Posterior cingulate gyrus (tissue), 11 donors: Measurements from ENCODE around the gene GABRD.
A peak's percentile ranks its signal among the peaks of the same experiment; 100 is the strongest.

Experiments used
- DNase-seq, 10 donors: peaks; one replicate each; pipeline versions ENCODE4 v3.0.0 to v3.0.0-alpha.2; 2020 to 2021; ENCODE audit warnings: mixed read lengths in 3 of 10
- intact Hi-C: fragments of 100-400 bp; cut with DNase I; formaldehyde crosslinking; loops from one replicate; pipeline ENCODE4 v1.15.1; 2023

The GABRD gene

DNA sequence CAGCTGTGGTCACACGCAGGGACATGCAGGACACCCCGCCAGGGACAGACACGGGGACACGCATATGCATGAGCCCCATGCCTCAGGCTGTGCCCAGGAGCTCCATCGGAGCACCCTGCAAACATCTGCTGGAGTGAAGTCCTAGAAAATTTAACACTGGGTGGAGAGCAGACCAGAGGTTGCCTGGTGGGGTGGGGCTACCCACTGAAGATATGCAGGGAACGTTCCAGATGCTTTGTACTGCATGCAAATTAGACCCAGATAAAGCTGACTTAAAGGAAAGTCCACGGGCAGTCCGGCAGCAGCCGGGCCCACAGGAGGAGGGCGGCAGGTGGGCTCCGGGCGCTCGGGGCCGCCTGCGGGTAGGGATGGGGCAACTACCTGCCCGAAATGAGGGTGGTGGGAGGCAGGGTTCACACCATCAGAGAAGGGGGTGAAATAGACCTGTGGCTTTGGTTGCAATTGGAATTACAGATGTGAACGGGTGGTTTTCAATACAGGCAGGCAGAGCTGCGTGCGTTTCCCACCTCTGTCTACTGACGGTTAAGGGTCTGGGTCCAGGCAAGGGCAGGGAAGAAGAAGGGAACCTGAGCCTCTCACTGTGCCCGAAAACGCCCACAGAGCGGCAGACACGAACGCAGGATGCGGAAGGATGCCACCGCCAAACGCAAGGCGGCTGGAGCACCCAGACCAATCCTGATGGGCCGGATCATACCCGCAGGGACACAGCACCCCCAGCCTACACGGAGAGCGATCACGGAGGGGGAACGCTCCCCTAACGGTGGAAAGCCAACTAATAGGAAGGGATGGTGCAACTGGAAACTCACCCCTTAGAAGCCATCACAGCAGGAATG lies 36.5 kb upstream of the GABRD start:
- intact Hi-C loops, result no loop called here
- peak in 4 of 10 donors; percentile 35 to 91 (median 70) for DNase-seq

DNA sequence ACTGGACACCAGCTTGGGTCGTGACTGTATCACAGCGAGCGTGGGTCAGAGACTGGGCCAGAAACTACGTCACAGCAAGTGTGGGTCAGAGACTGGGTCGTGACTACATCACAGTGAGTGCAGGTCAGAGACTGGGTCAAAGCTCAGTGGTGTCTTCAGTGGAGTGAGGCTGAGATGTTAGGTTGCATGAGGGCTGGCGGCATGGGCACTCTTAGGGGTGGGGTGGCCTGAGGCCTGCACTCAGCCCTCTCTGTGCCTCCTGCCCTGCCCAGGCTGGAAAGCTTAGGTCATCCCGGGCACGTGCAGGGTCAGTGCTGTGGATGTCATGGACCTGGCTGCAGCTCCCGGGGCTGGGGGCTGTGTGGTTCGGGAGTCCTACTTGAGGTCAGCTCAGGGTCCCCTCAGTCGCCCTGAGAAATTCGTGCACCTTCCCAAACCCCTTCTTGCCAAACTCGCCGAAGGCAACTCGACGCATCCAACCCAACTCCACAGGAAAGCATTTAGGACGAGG lies 34.5 kb upstream of the GABRD start:
- intact Hi-C loops, result no loop called here

DNA sequence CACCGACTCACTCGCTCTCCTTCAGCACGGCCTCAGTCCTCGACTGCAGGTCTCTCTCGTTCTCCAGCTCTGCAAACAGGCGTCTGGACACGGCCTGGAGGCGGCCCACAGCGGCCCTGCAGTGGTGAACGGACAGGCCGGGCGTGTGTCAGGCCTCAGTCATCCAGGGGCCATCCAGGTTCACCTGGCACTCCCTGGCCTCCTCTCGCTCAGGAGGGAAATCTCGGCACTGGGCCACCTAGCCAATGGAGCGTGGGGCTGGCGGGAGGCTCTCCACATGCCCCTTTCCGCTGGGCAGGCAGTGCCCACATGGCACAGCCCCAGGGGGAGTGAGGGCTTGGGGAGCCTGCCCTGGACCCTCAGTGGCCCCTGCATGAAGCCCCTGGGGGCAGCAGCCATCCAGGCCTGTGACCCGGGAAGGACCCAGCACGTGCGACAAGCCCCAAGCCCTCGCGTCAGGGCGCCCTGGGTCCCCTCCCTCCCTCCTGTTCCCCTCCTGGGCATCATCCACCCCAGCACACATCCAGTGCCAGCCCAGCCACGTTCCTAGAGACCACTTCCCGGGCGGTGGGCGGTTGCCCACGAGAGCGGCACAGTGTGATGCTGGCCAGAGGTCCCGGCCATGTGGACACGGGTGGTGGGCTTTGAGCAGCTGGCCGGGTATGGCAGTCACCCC lies 33.6 kb upstream of the GABRD start:
- DNase-seq, result no peak

More for the DNA sequence above, 34.5 kb upstream of the GABRD start:
- DNase-seq, result no peak

DNA sequence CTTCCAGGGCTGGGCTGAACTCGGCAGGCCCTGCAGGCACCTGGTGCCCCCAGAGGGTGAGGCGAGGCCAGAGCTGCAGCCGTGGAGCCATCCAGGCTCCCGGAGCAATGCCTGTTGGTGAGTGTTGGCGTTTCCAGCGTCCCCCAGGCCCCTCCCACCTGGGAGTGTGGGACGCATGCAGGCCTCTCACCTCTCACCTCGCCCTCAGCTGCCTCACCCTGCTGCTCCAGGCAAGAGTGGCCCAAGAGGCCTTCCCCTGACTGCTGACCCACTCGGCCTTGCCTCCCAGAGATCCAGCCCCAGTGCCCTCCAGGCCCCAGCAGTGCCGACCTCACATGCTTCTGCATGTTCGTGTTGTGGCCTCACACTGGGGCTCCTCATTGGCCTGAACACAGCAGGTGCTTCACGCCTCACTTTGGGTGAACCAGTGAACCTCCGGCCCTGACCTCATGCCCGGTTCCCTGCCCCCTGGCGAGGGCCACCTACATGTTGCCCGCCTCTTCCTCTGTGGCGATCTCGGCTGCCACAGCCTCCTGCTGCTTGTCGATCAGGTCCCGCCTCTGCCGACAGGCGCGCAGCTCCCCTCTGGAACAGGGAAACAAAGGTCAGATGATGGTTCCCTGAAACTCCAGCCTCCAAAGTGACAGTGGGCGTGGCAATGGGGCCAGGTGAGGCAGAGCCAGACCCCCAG lies 32.5 kb upstream of the GABRD start:
- no peak for DNase-seq
- intact Hi-C loops, result no loop called here

More for the DNA sequence above, 33.6 kb upstream of the GABRD start:
- intact Hi-C loops, result no loop called here

DNA sequence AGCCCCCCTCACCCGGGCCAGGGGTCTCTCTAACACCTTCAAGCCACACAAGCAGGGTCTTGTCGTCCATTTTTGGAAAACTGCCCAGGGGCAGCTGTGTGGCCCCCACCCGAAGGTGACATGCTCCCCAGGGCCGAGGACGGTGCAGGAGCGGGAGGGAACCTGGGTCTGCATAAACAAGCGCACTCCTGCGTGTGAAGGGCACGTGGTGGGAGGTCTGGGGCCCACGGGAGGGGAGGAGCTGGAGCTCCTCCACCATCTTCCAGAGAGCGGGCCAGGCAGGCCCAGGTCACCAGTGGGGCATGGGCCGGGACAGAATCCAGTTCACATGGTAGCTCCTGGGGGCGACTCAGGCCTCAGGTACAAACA lies 32.0 kb upstream of the GABRD start:
- intact Hi-C loops, result no loop called here
- no peak for DNase-seq

DNA sequence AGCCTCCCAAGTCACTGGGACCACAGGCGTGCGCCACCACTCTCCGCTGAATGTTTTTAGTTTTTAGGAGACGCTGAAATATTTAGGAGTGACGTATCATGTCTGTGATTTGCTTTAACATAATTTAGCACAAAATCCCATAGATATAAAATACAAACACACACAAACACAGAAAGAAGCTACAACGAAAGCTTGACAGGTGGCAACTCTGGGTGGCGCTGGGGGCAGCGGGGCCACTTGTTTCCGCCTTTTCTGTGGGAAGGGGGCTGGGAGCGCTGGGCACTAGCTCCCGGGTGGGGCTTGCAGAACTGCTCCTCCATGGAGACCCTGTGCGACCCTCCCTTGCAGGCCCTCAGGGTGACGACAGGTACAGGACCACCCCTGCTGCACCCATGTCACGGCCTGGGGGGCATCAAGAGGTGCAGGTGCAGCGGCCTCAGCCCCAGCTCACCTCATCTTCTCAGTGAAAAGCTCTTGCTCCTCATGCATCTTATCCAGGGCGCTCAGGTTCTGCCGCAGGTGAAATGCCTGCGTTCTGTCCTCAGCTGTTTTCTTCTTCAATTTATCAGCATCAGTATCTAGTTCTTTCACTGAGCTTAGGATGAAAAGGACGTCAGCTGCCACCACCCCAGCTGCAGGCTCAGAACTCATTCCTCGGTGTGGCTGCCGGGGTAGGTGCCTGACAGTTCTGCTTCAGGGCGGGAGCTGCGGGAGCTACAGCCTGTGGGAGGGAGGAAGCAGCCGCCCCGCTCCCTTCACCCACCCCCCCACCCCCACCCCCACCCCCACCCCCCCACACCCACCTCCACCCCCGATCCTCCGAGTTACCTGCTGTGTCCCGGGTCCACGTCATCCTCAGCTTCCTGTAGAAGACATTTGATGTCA lies 30.8 kb upstream of the GABRD start:
- peak in 1 of 10 donors; percentile 37 for DNase-seq
- intact Hi-C loops, result no loop called here

DNA sequence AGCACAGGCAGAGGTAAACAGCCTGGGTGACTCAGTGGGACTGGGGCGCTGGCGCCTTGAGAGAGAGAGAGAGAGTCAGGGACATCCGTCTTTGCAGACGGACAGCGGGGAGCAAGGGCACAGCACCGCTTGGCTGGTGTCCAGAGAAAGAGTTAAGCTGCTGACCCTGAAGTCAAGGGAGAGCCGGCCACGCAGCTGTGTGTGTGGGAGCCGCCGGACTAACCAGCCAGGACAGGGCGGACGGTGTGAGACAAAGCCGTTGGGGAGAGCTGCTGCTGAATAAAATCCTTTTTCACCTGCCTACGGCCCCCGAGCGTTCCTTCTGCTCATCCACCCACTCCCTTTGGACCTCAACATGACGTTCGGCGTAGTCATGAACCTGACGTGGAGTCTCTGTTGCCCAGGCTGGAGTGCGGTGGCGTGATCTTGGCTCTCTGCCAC lies 30.0 kb upstream of the GABRD start:
- intact Hi-C loops, result no loop called here
- peak in 1 of 10 donors; percentile 88 for DNase-seq

DNA sequence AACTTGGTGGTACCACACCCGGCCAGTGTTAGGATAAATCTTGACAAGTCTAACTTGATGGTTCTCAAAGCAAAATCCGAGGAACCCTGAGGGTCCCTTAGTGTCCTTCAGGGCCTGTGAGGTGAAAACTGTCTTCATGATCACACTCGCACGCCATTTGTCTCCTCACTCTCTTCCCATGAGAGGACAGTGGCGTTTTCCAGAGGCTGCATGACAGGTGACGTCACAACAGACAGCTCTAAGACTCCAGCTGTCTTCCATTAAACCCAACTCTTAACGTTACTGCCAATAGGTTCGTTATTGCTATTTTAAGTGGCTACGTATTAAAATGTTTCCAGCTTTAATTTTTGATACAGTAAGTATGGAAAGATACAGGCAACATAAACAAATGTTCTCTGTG lies 29.4 kb upstream of the GABRD start:
- DNase-seq, result no peak
- intact Hi-C loops, result no loop called here

DNA sequence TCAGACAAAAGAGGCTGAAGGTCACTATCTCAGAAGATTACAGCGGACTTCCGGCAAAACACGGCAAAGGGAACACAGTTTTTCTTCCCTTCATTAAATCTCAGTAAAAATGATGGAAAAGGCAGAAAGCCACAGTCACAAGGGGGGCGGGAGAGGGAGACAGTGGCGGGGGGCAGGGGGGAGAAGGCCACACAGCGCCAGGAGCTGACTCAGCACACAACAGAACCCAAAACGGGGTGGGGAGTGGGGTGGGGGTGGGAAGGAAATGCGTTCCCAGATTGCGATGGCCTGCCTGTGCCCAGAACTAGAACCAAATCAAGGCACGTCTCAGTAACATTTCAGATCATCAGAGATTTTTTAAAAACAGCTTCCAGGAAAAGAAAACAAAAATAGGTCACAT lies 28.9 kb upstream of the GABRD start:
- no peak for DNase-seq
- intact Hi-C loops, result no loop called here

DNA sequence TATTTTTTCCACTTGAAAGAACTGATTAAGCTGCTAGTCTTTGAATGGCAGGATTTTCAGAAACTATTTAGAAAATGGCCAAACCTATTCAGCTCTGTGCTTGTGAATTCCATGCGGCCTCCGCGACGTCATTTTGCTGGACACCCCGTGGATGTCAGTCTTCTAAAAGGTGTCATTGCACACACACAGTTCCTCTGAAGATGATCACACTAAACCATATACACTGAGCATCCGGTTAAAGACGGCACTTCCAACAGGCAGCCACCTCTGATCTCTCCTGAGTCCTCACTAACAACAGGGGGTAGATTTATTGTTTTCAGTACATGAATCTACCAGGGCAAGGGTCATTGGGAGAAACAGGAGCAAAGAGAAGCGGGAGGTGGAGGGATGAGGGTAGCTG lies 24.6 kb upstream of the GABRD start:
- DNase-seq, result no peak
- intact Hi-C loops, result no loop called here

DNA sequence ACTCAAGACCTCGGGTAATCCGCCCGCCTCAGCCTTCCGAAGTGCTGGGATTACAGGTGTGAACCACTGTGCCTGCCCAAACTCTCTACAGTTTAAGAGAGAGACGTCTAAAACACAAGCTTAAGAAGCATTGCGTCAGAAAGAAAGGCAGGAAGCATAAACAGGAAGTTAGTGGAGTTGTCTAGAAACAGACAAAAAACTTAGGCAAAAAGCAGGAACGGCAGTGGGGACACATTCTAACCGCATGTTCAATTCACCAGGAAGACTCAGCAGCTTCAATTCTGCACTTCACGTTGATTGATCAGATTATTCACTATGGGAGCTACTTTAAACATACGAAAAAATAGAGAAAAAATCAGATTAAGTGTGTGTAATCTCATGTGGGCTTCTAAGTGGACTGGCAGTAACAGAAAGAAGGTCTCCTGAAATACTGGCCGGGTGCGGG lies 22.9 kb upstream of the GABRD start:
- DNase-seq, result no peak

DNA sequence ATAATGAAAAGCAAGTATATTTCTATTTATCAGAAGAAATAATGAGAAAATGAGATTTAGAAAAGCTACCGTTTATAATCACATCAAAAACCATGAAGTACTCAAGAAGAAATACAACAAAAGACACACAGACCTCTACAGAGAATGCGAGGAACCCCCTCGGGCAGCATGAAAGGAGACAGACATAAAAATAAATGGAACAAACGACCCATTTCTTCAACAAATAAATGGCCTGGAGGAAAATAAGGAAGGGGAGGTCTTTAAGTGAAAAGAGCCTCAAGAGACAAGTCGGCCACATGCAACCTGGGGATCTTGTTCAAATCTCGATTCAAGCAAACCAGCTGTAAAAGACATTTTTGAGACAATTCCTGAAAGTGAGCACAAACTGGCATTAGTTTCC lies 21.6 kb upstream of the GABRD start:
- no peak for DNase-seq
- intact Hi-C loops, result no loop called here

More for the DNA sequence above, 22.9 kb upstream of the GABRD start:
- intact Hi-C loops, result no loop called here

DNA sequence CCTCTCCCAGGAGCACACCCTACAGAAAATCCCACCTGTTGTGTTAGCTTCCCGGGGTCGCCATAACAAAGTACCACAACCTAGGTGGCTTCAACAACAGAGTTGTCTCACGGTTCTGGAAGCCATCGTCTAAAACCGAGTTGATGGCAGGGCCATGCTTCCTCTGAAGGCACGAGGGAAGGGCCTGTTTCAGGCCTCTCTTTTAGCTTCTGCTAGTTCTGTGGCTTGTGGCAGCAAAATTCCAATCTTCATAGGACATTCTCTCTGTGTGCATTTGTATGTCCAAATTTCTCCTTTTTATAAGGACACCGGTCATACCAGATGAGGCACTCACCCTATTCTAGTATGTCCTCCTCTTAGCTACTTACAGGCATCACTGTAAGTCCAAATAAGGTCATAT lies 18.7 kb upstream of the GABRD start:
- DNase-seq, result no peak
- intact Hi-C loops, result no loop called here

DNA sequence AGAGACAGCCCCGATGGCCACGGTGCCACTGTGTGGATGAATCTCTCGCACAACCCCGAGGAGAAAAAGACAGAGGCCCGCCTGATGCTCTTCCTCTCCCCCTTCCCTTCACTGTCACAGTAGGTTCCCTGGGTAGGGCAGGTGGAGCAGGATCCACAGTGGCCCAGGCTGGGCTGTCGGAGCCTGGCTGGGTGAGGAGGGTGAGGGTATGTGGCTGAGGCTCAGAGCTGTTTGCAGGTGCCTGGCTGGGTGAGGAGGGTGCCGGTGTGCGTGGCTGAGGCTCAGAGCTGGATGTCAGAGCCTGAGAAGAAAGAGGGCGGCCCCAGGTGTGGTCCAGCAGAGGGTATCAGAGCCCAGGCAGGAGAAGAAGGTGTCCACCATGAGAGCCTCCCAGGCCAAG lies 18.3 kb upstream of the GABRD start:
- DNase-seq, result no peak
- intact Hi-C loops, result no loop called here

DNA sequence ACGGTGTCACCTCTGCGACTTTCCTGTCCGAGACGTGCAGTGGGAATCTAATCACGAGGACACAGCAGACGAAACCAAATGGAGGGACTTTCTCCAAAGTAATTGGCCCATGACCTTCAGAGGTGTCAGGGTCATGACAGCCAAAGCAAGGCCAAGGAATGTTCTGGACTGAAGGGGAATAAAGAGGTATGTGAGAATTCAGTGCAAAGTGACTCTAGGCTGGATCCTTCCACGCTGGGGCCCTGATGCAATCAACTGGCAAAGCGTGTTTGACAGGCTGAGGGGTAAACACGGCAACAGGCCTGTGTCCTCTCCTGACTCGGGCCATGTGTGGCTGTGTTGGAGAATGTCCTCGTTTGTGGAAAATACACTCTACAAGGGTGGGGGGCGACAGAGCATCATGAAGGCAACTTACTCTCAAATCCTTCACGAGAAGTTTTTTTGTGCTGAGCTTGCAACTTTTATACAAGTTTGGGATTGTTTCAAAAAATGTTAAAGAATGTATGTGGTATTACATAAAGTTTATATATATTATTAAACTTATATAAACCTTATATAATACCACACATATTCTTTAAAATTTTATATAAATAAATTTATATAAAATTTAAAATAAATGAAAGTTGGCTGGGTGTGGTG lies 17.3 kb upstream of the GABRD start:
- intact Hi-C loops, result no loop called here
- no peak for DNase-seq

DNA sequence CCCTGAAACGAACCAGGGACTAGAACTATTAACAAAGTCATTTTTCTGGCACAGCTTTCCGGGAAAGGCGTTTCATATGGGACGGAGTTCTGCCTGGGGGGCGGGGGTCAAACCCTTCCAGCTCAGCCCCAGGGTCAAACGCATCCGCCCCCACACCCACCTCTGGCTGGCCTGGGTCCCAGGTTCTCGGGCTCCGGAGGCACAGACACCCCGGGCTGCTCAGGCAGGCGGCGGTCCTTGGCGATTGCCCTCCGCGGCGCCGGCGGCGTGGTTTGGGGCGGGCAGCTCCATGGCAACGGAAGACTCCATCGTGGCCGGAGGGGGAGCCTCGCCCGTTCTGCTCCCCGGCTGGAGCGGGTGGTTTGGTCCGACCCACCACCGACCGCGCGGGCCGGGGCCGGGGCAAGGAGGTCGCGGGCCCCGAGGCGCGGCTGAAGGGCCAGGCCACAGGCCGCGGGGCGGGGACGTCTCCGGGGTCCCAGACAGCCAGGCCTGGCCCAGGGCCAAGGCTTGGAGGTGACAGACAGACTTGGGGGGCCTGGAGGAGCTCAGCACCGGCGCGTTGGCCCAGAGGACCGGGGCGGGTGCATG lies 15.5 kb upstream of the GABRD start, which contains the start of gene CFAP74:
Gene CFAP74, minus strand, starts transcription at position 246 of the 591 bp plus-strand sequence. CDS start 12,830 bp downstream, outside the sequence.
- peak in 9 of 10 donors; percentile 43 to 95 (median 68) for DNase-seq
- intact Hi-C loops, result no loop called here

DNA sequence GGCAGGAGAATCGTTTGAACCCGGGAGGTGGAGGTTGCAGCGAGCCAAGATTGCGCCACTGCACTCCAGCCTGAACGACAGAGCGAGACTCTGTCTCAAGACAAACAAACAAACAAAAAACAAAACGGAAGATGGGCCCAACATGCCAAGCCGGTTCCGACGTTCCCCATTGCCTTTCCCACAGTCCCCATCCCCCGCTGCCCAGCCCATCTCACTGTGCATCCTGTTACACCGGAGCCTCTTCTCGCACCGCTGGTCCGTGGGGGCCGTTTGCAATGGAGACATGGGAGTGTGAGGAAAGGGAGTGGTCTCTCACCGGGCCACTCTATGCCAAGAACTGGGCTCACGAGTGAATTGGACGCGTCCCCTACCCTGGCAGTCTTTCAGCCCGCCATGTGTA lies 14.3 kb upstream of the GABRD start:
- intact Hi-C loops, result no loop called here
- DNase-seq, result no peak

DNA sequence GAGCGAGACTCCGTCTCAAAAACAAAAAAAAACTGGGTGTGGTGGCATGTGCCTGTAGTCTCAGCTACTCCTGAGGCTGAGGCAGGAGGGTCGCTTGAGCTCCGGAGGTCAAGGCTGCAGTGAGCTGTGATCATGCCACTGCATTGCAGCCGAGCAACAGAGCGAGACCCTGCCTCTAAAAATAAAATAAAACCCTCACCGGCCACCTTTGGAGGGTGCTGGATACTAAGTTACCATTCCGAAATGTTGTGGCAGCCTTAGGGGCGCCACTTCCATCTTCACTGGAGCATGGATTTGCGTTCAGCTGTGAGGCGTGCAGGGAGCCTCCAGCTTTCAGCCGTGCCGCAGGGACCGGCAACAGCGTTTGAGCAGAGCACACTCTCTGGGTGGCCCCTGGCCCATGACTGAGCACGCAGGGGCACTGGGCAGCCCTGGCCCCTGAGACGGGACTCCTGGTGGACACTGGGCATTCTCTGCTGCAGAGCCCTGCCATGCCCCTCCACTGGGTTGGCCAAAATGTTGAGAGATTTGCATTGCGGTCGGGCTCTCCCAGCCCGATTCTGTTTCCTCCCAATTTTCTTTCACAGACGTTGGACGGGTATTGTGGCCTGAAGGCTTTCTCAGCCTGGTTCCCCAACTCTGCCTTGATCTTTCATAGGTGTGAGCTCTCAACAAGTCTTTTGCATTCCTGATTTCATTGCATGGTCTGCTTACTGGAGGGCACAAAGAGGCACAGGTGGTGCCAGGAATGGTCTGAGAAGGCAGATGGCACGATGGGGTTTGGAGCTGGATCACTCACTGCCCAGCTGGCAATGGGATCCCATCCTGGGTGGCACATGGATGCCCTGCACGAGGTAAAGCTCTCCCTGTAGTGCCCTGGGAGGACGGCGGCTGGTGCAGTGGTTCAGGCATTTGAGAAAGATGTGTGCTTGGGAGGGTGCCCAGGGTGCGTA lies 9.8 kb upstream of the GABRD start:
- intact Hi-C loops, result no loop called here

More for the DNA sequence above, 9.8 kb upstream of the GABRD start:
- DNase-seq, result no peak
